OCI-LY1 (cell line): ENCODE data around the gene RASAL2.

Experiments
- CTCF ChIP-seq: fragments of 200-600 bp; sonication (generic), shearing (Covaris generic); IDR thresholded peaks from 2 replicates; pipeline ENCODE4 v1.5.1; 2017; ENCODE audit warnings: mild to moderate bottlenecking, antibody characterized with exemption, low read length, moderate library complexity, mixed read lengths
- EZH2 ChIP-seq: fragments of 200-600 bp; sonication (generic), shearing (Covaris generic); IDR thresholded peaks from 2 replicates; pipeline ENCODE4 v1.8.0; 2017; ENCODE audit warnings: borderline replicate concordance, mixed run types, mild to moderate bottlenecking, antibody characterized with exemption, low read length, moderate library complexity, mixed read lengths

GRCh38 chr1:178477373-178477772 is 383.5 kb downstream of the RASAL2 start:
- TF ChIP-seq CTCF = no peak
- TF ChIP-seq EZH2 = no peak
